Karpas-422 (cell line): ENCODE results near the gene GPS1. TPM values are rescaled to one million over a fixed set of nuclear protein-coding genes. Genes with fewer than 3 reads are reported as not detected.

Experiments
- DNase-seq: peaks from one replicate; pipeline ENCODE4 v3.0.0-alpha.2; 2015
- H2AFZ ChIP-seq: fragments of 200-600 bp; sonication (generic); 2 replicates; pipeline ENCODE4 v1.6.1; 2014; ENCODE audit warnings: antibody characterized with exemption, low read length, mixed read lengths
- H3K27ac ChIP-seq: fragments of 200-600 bp; sonication (generic); 2 replicates; pipeline ENCODE4 v1.5.1; 2014; ENCODE audit warnings: mild to moderate bottlenecking, low read length, moderate library complexity
- H3K27me3 ChIP-seq: fragments of 200-600 bp; sonication (generic); 2 replicates; pipeline ENCODE4 v1.6.1; 2014; ENCODE audit warnings: low read length, mixed read lengths
- H3K36me3 ChIP-seq: fragments of 200-600 bp; sonication (generic); 2 replicates; pipeline ENCODE4 v1.6.1; 2014; ENCODE audit warnings: low read length, mixed read lengths; ENCODE audit not compliant: insufficient read depth
- H3K4me1 ChIP-seq: fragments of 200-600 bp; sonication (generic); 2 replicates; pipeline ENCODE4 v1.6.1; 2014; ENCODE audit warnings: mild to moderate bottlenecking, low read length, mixed read lengths
- H3K4me2 ChIP-seq: fragments of 200-600 bp; sonication (generic); 2 replicates; pipeline ENCODE4 v1.6.1; 2014; ENCODE audit warnings: low read length, low read depth, mild to moderate bottlenecking; ENCODE audit not compliant: poor library complexity, severe bottlenecking
- H3K4me3 ChIP-seq: fragments of 200-600 bp; sonication (generic); 2 replicates; pipeline ENCODE4 v1.5.1; 2014; ENCODE audit warnings: mild to moderate bottlenecking, antibody characterized with exemption, low read length, mixed read lengths
- H3K79me2 ChIP-seq: fragments of 200-600 bp; sonication (generic); 2 replicates; pipeline ENCODE4 v1.6.1; 2014; ENCODE audit warnings: mild to moderate bottlenecking, low read length, mixed read lengths
- H3K9ac ChIP-seq: fragments of 200-600 bp; sonication (generic); 2 replicates; pipeline ENCODE4 v1.6.0; 2014; ENCODE audit warnings: low read length
- H3K9me2 ChIP-seq: fragments of 200-600 bp; sonication (generic), shearing (Covaris generic); replicated peaks from 2 replicates; pipeline ENCODE4 v1.6.0; 2014; ENCODE audit warnings: mild to moderate bottlenecking, low read length, moderate library complexity; ENCODE audit not compliant: insufficient read depth
- H3K9me3 ChIP-seq: fragments of 300-700, 200-600 bp; sonication (generic); 2 replicates; pipeline ENCODE4 v1.6.1; 2014; ENCODE audit warnings: low read length, mixed read lengths
- H4K20me1 ChIP-seq: fragments of 200-600 bp; sonication (generic); 2 replicates; pipeline ENCODE4 v1.6.1; 2014; ENCODE audit warnings: mild to moderate bottlenecking, antibody characterized with exemption, low read length, low read depth; ENCODE audit not compliant: insufficient read depth
- total RNA-seq: library from RNA; depleted of rRNA; stranded (reverse); fragments of >200 nt; shearing (Covaris generic); gene quantifications from 2 replicates; pipeline ENCODE4 v1.2.3, GENCODE V29; 2014; ENCODE audit warnings: low replicate concordance

GPS1 gene
- total RNA-seq, 1 experiment from 2014 or later = 57.1 TPM

- Histone ChIP-seq H3K9ac (no peak overlapping the region), H3K4me2 (no peak overlapping the region)
Observed at GRCh38 chr17:82007495-82008257, 44.0 kb upstream of the GPS1 start.

DNA sequence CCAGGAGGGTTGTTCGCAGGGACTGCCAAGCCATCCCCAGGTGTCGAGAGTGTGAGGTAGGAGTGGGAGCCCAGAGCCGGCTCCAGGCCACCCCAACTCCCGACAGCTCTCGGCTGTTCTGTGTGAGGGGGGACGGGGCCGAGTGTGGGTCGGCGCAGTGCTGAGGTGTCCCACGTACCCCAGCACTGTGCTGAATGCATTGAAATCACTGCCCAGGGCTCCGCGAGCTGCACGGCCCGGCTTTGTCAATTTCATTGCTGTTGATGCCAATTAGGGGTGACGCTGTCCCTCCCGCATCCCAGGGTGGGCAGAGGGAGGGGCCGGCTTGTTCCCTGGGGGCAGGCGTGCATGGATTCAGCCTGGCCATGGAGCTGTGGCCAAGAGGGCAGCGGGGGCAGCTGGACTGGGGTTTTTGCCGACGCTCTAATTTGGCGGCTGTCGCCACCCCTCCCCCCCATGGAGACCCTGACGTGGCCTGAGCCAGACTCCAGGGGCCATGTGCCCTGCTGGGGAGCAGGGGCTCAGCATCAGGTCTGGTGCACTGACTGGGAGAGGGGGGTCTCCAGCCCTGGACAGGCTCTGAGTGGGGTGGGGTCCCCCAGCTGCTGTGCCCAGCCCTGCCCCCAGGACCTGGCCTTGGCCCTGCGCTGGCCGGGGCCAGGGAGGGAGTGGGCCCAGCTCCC is 43.3 kb upstream of the GPS1 start:
- H2AFZ ChIP-seq = no peak overlapping the region
- no peaks in the 10 kb centered on the region for H3K9me3 ChIP-seq
- H3K27me3 ChIP-seq = no peaks in the 10 kb centered on the region
- H3K4me3 ChIP-seq = no peak overlapping the region
- no peak overlapping the region for H3K4me2 ChIP-seq
- H3K9me2 ChIP-seq = no peaks in the 10 kb centered on the region
- no peaks in the 10 kb centered on the region for H3K4me1 ChIP-seq
- no peaks in the 10 kb centered on the region for H3K36me3 ChIP-seq
- no peaks in the 10 kb centered on the region for H4K20me1 ChIP-seq
- no peak for DNase-seq
- H3K9ac ChIP-seq = no peak overlapping the region
- H3K27ac ChIP-seq = no peak overlapping the region
- H3K79me2 ChIP-seq = no peaks in the 10 kb centered on the region

More at GRCh38 chr17:82007495-82008257, 44.0 kb upstream of the GPS1 start:
- no peaks in the 10 kb centered on the region for H3K9me3 ChIP-seq
- H3K79me2 ChIP-seq = no peaks in the 10 kb centered on the region
- no peak overlapping the region for H2AFZ ChIP-seq
- H3K36me3 ChIP-seq = no peaks in the 10 kb centered on the region
- H3K27me3 ChIP-seq = no peaks in the 10 kb centered on the region
- no peak overlapping the region for H3K4me3 ChIP-seq
- DNase-seq = no peak
- H3K27ac ChIP-seq = no peak overlapping the region
- no peaks in the 10 kb centered on the region for H3K4me1 ChIP-seq
- no peaks in the 10 kb centered on the region for H3K9me2 ChIP-seq
- H4K20me1 ChIP-seq = no peaks in the 10 kb centered on the region

GRCh38 chr17:82008941-82009405 is 42.7 kb upstream of the GPS1 start:
- Histone ChIP-seq H3K4me3 (no peak overlapping the region), H3K79me2 (no peaks in the 10 kb centered on the region), H4K20me1 (no peaks in the 10 kb centered on the region), H3K9me2 (no peaks in the 10 kb centered on the region), H3K36me3 (no peaks in the 10 kb centered on the region), H3K4me2 (no peak overlapping the region), H2AFZ (no peak overlapping the region), H3K27me3 (no peaks in the 10 kb centered on the region), H3K9me3 (no peaks in the 10 kb centered on the region), H3K4me1 (no peaks in the 10 kb centered on the region), H3K27ac (no peak overlapping the region), H3K9ac (no peak overlapping the region)
- no peak for DNase-seq

DNA sequence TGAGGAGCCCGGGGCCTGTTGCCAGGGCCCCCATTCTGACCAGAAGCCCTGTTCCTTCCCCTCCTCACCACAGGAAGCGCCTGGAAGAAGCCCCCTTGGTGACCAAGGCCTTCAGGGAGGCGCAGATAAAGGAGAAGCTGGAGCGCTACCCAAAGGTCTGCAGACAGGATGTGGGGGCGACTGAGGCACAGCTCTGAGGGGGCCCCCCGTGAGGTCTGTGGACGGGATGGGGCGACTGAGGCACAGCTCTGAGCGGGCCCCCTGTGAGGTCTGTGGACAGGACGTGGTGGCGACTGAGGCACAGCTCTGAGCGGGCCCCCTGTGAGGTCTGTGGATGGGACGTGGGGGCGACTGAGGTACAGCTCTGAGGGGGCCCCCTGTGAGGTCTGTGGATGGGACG is 42.3 kb upstream of the GPS1 start:
- H3K27me3 ChIP-seq = no peaks in the 10 kb centered on the region
- no peaks in the 10 kb centered on the region for H3K9me3 ChIP-seq
- H3K9ac ChIP-seq = no peak overlapping the region
- no peaks in the 10 kb centered on the region for H3K4me1 ChIP-seq
- no peaks in the 10 kb centered on the region for H4K20me1 ChIP-seq
- H3K4me2 ChIP-seq = no peak overlapping the region
- H2AFZ ChIP-seq = no peak overlapping the region
- H3K36me3 ChIP-seq = no peaks in the 10 kb centered on the region
- no peak overlapping the region for H3K4me3 ChIP-seq
- no peaks in the 10 kb centered on the region for H3K9me2 ChIP-seq
- no peak overlapping the region for H3K27ac ChIP-seq
- H3K79me2 ChIP-seq = no peaks in the 10 kb centered on the region
- DNase-seq = no peak

DNA sequence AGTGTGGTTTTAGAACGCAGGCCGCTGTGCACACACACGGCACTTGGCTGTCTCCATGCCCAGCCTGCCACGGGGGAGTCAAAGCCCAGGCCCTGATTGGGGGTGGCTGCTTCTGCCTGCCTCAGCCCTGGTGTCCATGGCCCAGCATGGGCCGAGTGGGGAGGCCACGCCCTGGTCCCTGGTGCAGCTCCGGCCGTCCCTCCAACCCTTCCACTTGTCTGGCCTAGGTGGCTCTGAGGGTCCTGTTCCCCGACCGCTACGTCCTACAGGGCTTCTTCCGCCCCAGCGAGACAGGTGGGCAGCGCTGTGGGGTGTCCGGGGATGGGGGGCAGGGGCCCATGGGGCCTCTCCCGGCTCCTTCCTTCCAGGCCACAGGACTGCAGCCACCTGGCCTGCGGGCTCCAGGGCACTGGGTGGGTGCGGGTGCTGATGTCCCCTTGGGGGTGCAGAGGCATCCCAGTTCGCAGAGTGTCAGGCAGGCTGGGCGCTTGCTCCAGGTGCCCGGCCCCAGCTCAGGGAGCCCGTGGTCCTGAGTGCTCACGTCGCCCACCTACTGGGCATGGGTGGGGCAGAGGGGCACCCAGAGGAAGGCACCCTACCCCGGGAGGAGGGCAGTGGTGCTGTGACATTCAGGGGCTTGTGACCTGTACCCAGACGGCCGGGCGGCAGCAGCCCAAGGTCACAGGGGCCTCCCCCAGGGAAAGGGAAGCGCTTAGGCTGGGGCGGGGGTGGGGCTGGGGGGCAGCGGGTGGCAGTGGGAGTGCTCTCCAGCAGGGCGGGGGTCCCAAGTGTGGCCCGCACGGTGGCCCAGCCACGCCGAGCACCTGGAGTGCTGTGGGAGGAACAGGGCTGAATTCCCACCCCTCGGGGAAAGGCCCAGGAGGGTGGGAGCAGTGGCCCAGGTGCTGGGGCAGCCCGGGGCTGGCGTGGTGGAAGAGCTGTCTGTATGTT is 40.8 kb upstream of the GPS1 start:
- Histone ChIP-seq H3K9me2 (no peaks in the 10 kb centered on the region), H4K20me1 (no peaks in the 10 kb centered on the region), H2AFZ (no peak overlapping the region), H3K9me3 (no peaks in the 10 kb centered on the region), H3K36me3 (no peaks in the 10 kb centered on the region), H3K27me3 (no peaks in the 10 kb centered on the region), H3K9ac (no peak overlapping the region), H3K4me3 (no peak overlapping the region), H3K79me2 (no peaks in the 10 kb centered on the region), H3K4me1 (no peaks in the 10 kb centered on the region), H3K27ac (no peak overlapping the region), H3K4me2 (no peak overlapping the region)
- DNase-seq = no peak

- H3K4me1 ChIP-seq = no peaks in the 10 kb centered on the region
- no peaks in the 10 kb centered on the region for H3K79me2 ChIP-seq
- no peaks in the 10 kb centered on the region for H3K9me3 ChIP-seq
- no peak overlapping the region for H3K4me2 ChIP-seq
- H3K9ac ChIP-seq = no peak overlapping the region
- H3K27me3 ChIP-seq = no peaks in the 10 kb centered on the region
- H3K36me3 ChIP-seq = no peaks in the 10 kb centered on the region
- no peaks in the 10 kb centered on the region for H3K9me2 ChIP-seq
- H4K20me1 ChIP-seq = no peaks in the 10 kb centered on the region
- no peak overlapping the region for H3K27ac ChIP-seq
- H2AFZ ChIP-seq = no peak overlapping the region
- no peak for DNase-seq
- no peak overlapping the region for H3K4me3 ChIP-seq
Observed at GRCh38 chr17:82011617-82012187, 40.0 kb upstream of the GPS1 start.

- H2AFZ ChIP-seq = no peak overlapping the region
- H3K9me2 ChIP-seq = no peaks in the 10 kb centered on the region
- H3K27ac ChIP-seq = no peak overlapping the region
- no peak for DNase-seq
- H3K4me1 ChIP-seq = no peaks in the 10 kb centered on the region
- no peak overlapping the region for H3K9ac ChIP-seq
- no peaks in the 10 kb centered on the region for H3K9me3 ChIP-seq
- H3K4me3 ChIP-seq = no peak overlapping the region
- no peaks in the 10 kb centered on the region for H3K27me3 ChIP-seq
- no peaks in the 10 kb centered on the region for H3K36me3 ChIP-seq
- H3K79me2 ChIP-seq = no peaks in the 10 kb centered on the region
- H3K4me2 ChIP-seq = no peak overlapping the region
- no peaks in the 10 kb centered on the region for H4K20me1 ChIP-seq
Observed at GRCh38 chr17:82012261-82012639, 39.4 kb upstream of the GPS1 start.
